GM18907 (cell line): ENCODE results near the gene AP1S3.
"Not testable (repeated sequence)": the region's sequence is repeated elsewhere in the genome, so short reads cannot be mapped to it uniquely, and the experiment has no call there.

Experiments
- ATAC-seq: cut with Tn5 transposase; IDR thresholded peaks from one replicate; pipeline ENCODE4 v1.9.1; 2021; ENCODE audit warnings: mild to moderate bottlenecking, moderate library complexity; ENCODE audit not compliant: unreplicated experiment

AP1S3 gene

DNA sequence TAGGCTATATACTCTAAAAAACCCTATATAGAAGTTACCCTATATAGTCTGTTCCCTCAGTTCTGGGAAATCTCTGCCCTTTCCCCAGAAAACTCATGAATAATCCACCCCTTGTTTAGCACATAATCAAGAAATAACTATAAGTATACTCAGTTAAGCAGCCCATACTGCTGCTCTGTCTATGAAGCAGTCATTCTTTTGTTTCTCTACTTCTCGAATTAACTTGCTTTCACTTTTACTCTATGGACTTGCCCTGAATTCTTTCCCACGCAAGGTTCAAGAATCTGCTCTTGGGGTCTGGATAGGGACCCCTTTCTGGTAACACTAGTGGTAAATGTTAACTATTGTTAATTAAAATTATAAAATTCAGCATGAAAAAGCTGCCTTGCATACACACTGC is 17.4 kb upstream of the AP1S3 start:
- peak; percentile 53 for ATAC-seq

DNA sequence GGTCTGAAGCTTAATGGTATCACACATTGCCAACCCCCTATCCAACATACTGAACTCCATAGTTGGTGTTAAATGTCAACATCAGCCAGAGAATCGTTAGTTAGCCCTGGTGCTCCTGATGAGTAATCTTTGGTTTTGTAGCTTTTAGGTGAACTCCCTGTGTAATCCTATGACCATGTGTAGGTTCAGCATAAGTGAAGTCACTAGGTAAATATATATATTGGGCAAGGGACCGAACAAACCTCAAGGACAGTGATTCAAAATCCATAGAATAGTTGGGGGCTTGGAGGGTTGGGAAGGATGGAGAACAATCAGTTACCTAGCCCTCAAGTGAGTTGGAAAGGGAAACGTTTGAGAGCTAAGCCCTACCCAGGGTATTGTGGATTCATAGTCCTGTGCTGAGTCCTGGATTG is 16.0 kb upstream of the AP1S3 start:
- no peak for ATAC-seq

- ATAC-seq, result no peak
Observed at GRCh38 chr2:223852281-223852795, 15.0 kb upstream of the AP1S3 start.

DNA sequence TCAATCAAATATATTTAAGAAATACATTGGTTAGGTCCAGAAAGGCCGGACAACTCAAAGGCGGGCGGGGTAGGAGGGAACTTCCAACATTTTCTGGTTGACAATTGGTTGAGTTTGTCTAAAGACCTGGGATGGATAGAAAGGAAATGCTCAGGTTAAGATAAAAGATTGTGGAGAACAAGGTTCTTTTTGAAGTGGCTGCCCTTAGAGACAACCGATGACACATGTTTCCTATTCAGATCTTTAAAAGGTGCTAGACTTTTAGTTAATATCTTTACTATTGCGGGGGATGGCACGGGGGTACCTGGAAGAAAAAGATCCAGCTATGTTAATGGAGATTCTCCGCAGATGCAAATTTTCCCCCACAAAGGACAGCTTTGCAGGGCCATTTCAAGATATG is 10.0 kb upstream of the AP1S3 start:
- no peak for ATAC-seq

DNA sequence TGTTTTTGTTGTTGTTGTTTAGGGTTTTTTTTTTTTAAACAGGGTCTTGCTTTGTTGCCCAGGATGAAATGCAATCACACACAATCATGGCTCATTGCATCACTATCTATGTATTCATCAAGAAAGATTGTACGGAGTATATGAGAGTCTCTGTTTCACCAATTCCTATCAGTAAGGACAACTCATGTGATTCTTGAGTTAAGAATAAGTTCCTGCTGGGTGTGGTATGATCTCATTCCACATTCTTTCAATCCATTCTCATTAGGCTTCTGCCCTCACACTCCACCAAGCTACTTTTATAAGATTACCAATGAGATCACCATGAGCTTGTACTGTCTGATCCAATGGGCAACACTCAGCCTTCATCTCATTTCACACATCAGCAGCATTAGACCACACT is 9.1 kb upstream of the AP1S3 start:
- no peak for ATAC-seq

DNA sequence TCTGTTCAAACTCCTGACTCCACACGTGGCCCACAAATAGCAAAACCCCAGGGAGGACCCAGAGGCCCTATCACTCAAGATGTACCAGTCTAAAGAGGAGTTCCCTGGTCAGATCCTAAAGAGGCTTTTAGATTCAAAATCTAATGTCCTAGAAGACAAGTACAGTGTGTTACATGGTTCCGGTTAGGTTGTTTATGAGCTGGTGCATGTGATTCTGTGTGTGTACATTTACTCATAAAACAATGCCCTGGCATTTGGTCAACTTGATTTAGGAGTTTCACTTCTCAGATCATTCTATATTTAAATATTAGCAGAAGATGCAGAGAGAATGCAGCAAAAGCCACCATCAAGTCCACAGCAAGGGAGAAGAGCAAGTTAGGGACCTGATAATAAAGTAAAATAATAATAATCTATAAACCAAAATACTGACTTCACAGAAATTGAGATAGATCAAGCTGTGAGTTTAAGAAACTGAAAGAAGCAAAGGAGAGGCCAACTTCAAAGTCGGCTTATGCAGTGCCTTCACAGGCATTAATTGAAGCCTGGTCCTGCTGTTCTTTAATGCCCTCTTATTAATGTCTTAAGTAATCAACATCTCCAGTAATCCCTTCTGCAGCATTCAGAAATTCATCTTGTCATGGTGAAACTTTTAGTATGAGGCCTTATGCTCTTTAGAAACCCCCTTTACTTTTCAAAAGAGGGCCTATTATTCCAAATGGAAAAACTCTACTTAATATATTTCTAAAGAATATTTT is 4.2 kb upstream of the AP1S3 start:
- ATAC-seq, result no peak

GRCh38 chr2:223835701-223836532 is 1.5 kb downstream of the AP1S3 start:
- peak; percentile 63 for ATAC-seq

DNA sequence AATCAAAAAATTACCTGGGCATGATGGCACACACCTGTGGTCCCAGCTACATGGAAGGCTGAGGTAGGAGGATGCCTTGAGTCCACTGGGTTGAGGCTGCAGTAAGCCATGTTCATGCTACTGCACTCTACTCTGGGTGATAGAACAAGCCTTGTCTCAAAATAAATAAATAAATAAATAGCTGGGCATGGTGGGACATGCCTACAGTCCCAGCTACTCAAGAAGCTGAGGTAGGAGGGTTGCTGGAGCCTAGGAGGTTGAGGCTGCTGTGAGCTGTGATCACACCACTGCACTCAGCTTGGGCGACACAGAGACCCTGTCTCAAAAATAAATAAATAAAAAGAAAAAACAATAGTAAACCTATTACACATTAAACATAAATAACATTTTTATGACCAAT is 3.0 kb downstream of the AP1S3 start:
- ATAC-seq, result no peak

GRCh38 chr2:223832241-223832903 is 5.0 kb downstream of the AP1S3 start:
- ATAC-seq, result no peak

- ATAC-seq, result no peak
Observed at GRCh38 chr2:223829128-223829527, 8.3 kb downstream of the AP1S3 start.

DNA sequence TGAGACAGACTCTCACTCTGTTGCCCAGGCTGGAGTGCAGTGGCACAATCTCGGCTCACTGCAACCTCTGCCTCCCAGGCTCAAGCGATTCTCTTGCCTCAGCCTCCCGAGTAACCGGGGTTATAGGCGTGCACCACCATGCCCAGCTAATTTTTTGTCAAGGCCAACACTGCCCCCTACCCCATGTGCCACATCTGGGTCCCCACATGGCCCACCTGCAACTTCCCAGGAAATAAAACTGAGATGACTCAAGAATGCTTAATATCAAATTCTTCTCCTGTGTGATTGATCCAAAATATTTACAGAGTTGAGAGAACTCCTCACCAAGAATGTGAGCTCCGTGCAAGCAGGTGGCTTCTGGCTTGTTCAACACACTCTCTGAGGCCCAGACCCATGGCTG is 9.1 kb downstream of the AP1S3 start:
- ATAC-seq, result no peak

DNA sequence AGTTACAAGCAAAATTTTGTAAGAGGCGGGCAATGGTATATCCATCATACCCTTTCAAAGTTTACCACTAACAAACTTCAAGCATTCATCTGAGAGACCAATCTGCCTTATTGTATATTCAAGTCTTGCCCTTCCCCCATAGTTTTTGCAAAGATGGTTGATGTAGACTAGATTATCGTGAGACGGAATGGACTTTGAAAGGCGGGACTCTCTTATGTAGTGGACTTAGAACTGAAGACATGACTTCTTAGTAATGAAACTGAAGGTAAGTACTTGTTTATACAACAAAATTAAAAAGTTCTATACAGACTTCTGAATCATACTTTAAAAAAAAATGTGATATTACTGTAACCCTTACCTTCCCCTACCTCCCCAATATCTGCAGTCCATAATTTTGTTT is 10.4 kb downstream of the AP1S3 start:
- no peak for ATAC-seq

DNA sequence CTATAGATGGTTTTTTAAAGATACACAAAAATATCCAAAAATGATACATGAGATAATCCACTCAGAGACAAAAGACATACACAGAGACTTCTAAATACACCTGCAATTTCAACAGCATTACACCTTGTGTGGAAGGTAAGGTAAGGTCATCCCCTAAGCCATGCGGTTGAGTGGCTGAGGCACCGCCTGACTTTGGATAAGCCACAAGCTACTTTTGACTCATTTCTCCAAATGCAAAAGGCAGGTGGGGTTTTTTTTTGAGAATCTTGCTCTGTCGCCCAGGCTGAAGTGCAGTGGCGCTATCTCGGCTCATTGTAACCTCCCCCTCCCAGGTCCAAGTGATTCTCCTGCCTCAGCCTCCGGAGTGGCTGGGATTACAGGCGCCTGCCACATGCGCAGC is 13.1 kb downstream of the AP1S3 start:
- no peak for ATAC-seq

GRCh38 chr2:223822818-223823217 is 14.6 kb downstream of the AP1S3 start:
- ATAC-seq, result peak; percentile 50

GRCh38 chr2:223820549-223820948 is 16.8 kb downstream of the AP1S3 start:
- ATAC-seq, result no peak

DNA sequence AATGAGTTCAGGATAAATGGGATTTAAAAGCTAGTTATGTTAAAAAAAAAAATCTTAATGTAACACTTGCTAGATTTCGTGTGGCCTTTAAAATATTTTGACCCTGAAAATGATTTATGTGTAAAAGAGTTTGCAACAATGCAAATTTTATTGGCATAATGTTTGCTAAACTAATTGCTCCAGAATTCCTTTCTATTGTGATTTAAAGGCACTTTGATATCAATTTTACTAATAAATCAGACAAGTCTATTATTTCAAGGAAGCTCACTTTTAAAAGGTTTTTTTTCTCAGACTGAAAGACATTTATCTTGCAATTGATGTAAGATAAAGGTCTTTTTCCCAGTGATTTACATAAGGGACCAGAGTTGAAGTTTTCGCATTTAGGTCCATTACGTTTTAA is 17.5 kb downstream of the AP1S3 start:
- no peak for ATAC-seq

GRCh38 chr2:223815884-223816570 is 21.4 kb downstream of the AP1S3 start:
- no peak for ATAC-seq

GRCh38 chr2:223815186-223815883 is 22.0 kb downstream of the AP1S3 start:
- no peak for ATAC-seq

DNA sequence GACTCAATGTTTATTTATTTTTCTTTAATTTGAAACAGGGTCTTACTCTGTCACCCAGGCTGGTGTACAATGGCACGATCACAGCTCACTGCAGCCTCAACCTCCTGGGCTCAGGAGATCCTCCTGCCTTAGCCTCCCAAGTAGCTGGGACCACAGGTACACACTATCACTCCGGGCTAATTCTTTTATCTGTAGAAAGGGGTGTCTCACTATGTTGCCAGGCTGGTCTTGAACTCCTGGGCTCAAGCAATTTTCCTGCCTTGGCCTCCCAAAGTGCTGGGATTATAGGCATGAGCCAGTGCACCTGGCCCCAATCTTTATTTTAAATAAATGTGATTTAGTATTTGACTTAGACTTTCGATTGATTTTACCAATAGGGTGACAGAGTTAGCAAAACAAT is 22.6 kb downstream of the AP1S3 start:
- not testable (repeated sequence) for ATAC-seq

DNA sequence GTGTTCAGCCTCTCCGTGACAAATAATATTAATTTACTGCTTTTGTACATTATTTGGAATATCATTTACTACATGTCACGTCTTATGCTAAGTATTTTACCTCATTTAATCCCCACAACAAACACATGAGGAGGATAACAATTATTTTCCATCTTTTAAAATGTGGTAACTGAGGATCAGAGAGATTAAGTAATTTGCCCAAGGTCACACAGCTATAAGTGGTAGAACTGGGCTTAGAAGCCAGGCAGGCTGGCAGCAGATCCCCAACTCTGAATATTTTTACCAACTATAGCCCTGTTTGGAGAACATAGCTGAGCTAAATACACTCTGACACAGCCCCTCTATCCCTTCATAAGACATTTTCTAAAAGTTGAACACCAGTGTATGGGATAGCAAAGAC is 24.1 kb downstream of the AP1S3 start:
- ATAC-seq, result no peak
